WI38 (cell line): ENCODE data around the gene SUPT16H.

ENCODE experiments used
- H3K4me3 ChIP-seq: 2 replicates; pipeline ENCODE4 v1.5.1; 2011; ENCODE audit warnings: low read depth, mild to moderate bottlenecking, control low read depth, low read length
- CTCF ChIP-seq: IDR thresholded peaks from 2 replicates; pipeline ENCODE4 v1.5.1; 2012; ENCODE audit warnings: low read depth, mild to moderate bottlenecking, control low read depth, low read length

SUPT16H gene

GRCh38 chr14:21367582-21368144 is 16.2 kb downstream of the SUPT16H start:
- H3K4me3 ChIP-seq: no peak overlapping the region
- no peak for TF ChIP-seq CTCF

GRCh38 chr14:21356511-21356910 is 27.3 kb downstream of the SUPT16H start:
- no peak for TF ChIP-seq CTCF
- H3K4me3 ChIP-seq: no peak overlapping the region

GRCh38 chr14:21352587-21352986 is 31.2 kb downstream of the SUPT16H start:
- no peak for TF ChIP-seq CTCF
- H3K4me3 ChIP-seq: no peak overlapping the region

- TF ChIP-seq CTCF: no peak
- no peak overlapping the region for H3K4me3 ChIP-seq
These were observed 33.3 kb downstream of the SUPT16H start for GRCh38 chr14:21350539-21350938.

- TF ChIP-seq CTCF: no peak
- no peak overlapping the region for H3K4me3 ChIP-seq
These were observed 36.6 kb downstream of the SUPT16H start for GRCh38 chr14:21347201-21347600.

- H3K4me3 ChIP-seq: no peak overlapping the region
- TF ChIP-seq CTCF: no peak
These were observed 37.2 kb downstream of the SUPT16H start for GRCh38 chr14:21346532-21347135.

- no peak for TF ChIP-seq CTCF
- H3K4me3 ChIP-seq: no peak overlapping the region
These were observed 40.6 kb downstream of the SUPT16H start for GRCh38 chr14:21343035-21343794.
